GM12865 (cell line): ENCODE measurements around the gene PTPRN2.

ENCODE experiments used
- DNase-seq: peaks from one replicate; pipeline ENCODE4 v3.0.0; 2010; ENCODE audit warnings: low read depth
- H3K4me3 ChIP-seq: 2 replicates; pipeline ENCODE4 v1.5.1; 2011; ENCODE audit warnings: mild to moderate bottlenecking, low read depth, low read length, control low read depth
- TF ChIP-seq, protein P1 (sequence below): IDR thresholded peaks from 2 replicates; pipeline ENCODE4 v1.5.1; 2011; ENCODE audit warnings: low read length, control low read depth, low read depth, inconsistent platforms; ENCODE audit not compliant: insufficient read depth; ENCODE audit errors: missing control alignments

The PTPRN2 gene

DNA sequence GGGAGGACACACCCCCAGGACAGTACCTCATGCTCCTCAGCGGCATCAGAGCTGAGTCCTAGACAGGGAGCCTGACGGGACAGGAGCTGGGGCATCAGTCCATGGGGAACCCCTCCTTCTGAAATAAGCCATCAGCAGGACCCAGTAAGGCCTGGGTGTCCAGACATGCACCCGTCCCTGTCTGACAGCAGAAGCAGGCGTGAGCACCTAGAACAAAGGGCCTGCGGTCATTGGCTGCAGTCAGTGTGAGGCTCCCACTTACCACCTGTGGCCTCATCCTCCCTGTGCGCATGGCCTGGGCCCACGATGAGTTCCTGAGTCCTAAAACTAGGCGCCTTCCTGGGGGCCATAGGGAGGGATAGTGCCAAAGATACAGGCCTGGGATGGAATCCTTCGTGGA lies 484.7 kb downstream of the PTPRN2 start:
- DNase-seq = no peak
- TF ChIP-seq, protein P1, sequence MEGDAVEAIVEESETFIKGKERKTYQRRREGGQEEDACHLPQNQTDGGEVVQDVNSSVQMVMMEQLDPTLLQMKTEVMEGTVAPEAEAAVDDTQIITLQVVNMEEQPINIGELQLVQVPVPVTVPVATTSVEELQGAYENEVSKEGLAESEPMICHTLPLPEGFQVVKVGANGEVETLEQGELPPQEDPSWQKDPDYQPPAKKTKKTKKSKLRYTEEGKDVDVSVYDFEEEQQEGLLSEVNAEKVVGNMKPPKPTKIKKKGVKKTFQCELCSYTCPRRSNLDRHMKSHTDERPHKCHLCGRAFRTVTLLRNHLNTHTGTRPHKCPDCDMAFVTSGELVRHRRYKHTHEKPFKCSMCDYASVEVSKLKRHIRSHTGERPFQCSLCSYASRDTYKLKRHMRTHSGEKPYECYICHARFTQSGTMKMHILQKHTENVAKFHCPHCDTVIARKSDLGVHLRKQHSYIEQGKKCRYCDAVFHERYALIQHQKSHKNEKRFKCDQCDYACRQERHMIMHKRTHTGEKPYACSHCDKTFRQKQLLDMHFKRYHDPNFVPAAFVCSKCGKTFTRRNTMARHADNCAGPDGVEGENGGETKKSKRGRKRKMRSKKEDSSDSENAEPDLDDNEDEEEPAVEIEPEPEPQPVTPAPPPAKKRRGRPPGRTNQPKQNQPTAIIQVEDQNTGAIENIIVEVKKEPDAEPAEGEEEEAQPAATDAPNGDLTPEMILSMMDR = no peak
- no peak overlapping the region for H3K4me3 ChIP-seq

DNA sequence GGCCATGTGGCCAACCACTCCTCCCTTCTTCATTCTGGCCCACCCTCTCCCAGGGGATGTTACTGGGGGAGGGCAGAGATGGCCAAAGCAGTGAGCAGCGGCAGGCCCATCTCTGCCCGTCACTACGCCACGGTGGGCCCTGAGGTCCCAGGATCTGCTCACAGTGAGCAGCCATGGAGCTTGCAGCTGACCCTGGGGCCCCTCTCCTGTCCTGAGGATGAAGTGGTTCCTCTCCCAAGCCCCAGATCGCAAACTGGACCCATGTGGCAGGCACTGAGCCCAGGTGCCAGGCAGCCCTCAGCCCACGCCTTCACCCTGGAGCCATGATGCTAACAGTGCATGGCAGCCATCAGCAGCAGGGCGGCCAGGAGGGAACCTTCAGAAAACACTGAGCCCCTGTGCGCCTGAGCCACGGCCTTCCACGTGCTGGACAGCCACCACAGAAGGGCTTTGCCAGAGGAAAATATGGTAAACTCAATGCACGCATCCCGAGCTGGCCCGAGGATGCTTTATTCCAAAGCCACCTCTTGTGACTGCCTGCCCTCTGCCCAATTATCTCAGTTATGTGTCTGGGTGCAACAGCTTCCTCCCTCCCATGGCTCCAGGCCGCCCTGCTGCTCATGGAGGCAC lies 485.7 kb downstream of the PTPRN2 start:
- no peak for DNase-seq
- TF ChIP-seq, protein P1 = no peak
- no peak overlapping the region for H3K4me3 ChIP-seq

DNA sequence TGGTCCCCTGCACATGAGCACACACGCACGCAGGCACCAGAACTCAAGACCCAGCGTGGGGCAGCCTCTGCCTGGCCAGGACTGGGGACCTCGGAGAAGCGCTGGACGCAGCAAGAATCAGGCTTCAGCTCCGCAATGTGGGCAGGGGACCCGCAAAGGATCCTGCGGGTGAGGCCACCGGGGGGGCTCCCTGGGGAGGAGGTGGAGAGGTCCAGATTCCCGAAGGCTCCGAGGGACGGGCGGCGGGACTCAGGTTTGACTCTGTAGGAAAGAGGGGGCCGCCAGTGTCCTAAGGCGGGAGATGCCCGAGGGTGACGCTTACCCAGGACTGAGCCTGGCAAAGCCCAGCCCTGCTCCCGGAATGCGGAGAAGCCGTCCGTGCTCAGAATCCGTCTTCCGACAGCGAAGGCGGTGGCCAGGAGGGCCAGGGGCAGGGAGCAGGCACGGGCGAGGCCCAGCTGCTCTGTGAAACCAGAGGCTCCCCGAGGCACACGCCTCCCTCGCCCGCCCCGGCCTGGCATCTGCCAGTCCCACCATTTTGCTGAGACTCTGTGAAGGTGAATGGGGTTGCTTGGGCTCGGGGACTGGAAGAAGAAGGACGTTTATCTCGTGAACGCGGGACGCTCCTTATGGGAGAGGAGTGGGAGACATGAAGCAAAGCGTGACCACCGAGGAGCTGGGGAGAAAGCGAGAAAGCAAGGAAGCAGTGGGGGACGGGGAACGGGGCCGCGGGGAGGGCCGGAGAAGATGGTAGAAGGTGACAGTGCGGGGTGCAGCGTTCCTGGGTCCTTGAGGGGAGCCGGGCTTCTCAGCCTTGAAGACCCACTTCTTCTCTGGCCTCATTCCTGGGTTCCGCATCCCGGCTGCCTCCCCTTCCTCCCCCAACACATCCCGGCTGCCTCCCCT lies 489.2 kb downstream of the PTPRN2 start:
- no peak for DNase-seq
- H3K4me3 ChIP-seq = no peak overlapping the region
- TF ChIP-seq, protein P1 = no peak

DNA sequence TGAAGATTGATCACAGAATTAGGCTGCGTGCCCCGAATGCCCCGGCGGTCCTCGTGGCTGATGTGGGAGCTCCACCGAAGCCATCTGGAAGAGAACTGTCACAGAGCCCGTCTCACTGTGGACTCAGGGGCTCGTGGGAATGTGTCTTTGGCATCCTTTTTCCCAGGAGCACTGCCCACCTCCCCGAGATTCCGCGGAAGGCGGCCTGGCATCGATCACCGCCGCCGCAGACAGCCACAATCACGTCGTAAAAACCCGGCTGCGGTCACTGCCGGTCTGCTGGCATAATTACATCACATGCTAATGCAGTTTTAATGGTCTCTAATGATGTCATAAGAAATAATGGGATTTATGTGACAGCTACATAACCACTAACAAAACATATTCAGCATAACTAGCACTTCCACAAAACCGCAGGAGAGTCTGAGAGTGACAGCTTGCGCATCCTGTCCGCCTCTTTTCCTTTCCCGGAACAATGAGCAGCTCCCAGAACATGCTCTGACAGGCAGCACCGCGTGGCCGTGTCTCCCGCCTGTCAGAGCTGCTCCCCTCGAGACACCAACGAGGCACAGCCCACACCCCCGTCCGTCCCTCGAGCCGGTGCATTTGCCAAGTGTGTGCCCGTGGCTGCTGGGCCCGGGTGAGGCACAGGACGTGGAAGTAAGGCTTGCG lies 490.0 kb downstream of the PTPRN2 start:
- H3K4me3 ChIP-seq = no peak overlapping the region
- TF ChIP-seq, protein P1 = no peak
- no peak for DNase-seq

DNA sequence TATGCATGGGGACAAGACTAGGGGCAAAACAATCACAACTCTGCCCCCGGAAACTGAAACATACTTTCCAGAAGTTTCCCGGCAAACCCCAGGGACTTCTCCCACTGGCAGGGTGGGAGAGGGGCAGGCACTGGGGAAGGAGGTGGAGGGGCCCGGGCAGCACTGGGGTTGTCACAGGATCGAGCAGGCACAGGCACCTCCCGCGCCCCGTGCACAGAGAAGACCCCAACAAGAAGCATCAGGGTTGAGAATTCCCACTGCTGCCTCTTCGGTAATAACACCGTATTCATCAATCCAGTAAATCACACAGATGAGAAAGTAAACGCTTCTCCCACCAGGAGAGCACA lies 490.5 kb downstream of the PTPRN2 start:
- no peak overlapping the region for H3K4me3 ChIP-seq
- no peak for DNase-seq
- TF ChIP-seq, protein P1 = no peak

DNA sequence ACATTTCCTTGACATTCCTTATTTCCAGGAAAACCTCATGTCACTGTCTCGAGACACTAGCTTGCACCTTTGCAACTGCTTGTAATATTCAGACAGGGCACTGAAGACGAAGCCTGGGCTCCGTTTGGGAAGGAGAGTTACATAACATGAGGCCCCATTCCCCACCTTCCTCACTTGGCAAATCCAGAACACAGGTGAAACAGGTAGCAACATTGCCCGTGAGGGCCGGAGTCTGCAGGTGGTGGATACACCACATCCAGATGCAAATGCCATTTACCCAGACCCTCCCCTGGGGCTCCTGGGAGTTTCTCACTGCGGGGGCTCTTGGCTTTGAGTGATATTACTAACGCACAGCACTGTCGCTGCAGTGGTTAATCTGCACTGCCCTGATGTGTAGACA lies 491.0 kb downstream of the PTPRN2 start:
- TF ChIP-seq, protein P1 = no peak
- no peak for DNase-seq
- no peak overlapping the region for H3K4me3 ChIP-seq
